ENCODE measurements around the gene CLIC4. TPM values are rescaled to one million over a fixed set of nuclear protein-coding genes. Genes with fewer than 3 reads are reported as not detected.

CLIC4 gene
- total and polyA plus RNA-seq, 2 of the 8 experiments (the other 6 are each of a cell fraction or from before 2014, with no cell fraction given) = 77.5 to 293 TPM

DNA sequence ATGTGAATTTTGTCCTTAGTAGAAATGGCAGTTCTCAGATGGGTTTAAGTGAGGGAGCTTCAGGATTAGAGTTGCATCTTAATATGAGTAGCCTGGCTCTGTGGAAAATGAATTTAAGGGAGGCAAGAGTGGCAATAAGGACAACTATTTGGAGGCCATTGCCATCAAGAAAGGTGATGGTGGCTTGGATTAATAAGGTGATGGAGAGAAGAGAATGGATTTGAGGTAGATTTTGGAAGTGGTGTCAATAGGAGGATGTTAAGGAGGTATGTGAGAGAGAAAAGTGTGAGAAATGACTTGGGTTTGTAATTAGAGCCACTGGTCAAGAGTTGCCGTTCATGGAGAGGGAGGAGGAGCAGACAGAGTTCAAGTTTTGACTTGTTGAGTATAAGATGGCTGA, 16.3 kb downstream of the CLIC4 start (continued):
- TF ChIP-seq JUND (IDR thresholded peaks at IDR 0.05; ENCODE audit: low read length) = no peak
